OCI-LY7 (cell line): Measurements from ENCODE around the gene TULP4.

Source experiments
- EZH2phosphoT487 ChIP-seq: fragments of 200-600 bp; sonication (generic); IDR thresholded peaks from 2 replicates; pipeline ENCODE4 v1.6.1; 2018; ENCODE audit warnings: low read depth, borderline replicate concordance, mild to moderate bottlenecking, mixed run types, antibody characterized with exemption, low read length, moderate library complexity, mixed read lengths
- TF ChIP-seq, protein P1 (sequence below): fragments of 200-600 bp; sonication (generic); conservative IDR thresholded peaks from 2 replicates; pipeline ENCODE4 v1.5.1; 2014; ENCODE audit warnings: mild to moderate bottlenecking, antibody characterized with exemption, low read length, moderate library complexity, mixed read lengths

- TF ChIP-seq, protein P1, sequence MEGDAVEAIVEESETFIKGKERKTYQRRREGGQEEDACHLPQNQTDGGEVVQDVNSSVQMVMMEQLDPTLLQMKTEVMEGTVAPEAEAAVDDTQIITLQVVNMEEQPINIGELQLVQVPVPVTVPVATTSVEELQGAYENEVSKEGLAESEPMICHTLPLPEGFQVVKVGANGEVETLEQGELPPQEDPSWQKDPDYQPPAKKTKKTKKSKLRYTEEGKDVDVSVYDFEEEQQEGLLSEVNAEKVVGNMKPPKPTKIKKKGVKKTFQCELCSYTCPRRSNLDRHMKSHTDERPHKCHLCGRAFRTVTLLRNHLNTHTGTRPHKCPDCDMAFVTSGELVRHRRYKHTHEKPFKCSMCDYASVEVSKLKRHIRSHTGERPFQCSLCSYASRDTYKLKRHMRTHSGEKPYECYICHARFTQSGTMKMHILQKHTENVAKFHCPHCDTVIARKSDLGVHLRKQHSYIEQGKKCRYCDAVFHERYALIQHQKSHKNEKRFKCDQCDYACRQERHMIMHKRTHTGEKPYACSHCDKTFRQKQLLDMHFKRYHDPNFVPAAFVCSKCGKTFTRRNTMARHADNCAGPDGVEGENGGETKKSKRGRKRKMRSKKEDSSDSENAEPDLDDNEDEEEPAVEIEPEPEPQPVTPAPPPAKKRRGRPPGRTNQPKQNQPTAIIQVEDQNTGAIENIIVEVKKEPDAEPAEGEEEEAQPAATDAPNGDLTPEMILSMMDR, result no peak
- no peak for TF ChIP-seq EZH2phosphoT487
Observed at GRCh38 chr6:158475344-158476302, 163.4 kb downstream of the TULP4 start.
